Measurements from ENCODE around the gene HID1. TPM values are rescaled to one million over a fixed set of nuclear protein-coding genes. Genes with fewer than 3 reads are reported as not detected.

HID1 gene
- total RNA-seq, 3 donors from 2014 or later (not counting 1 experiment from before 2014, with no cell fraction given): 0.66 to 9.5 (median 2.8) TPM

- Histone ChIP-seq H3K36me3 (ENCODE audit: control insufficient read depth, insufficient read depth, low read length) (no peaks in the 10 kb centered on the region), H3K4me3 (ENCODE audit: low read length) (no peak overlapping the region), H3K27me3 (ENCODE audit: control insufficient read depth, insufficient read depth, low read length) (no peaks in the 10 kb centered on the region), H3K9me3 (ENCODE audit: control insufficient read depth, insufficient read depth, low read length) (no peaks in the 10 kb centered on the region), H3K4me1 (ENCODE audit: control insufficient read depth, insufficient read depth, low read length) (peaks cover 5% of the 10 kb centered on the region), H3K27ac (ENCODE audit: low read length) (no peak overlapping the region)
- H3K9me3 Mint-ChIP-seq: no peaks in the 10 kb centered on the region
- DNase-seq (no peak), ATAC-seq (no peak)
- TF ChIP-seq CTCF (IDR thresholded peaks at IDR 0.05): no peak
- WGBS (ENCODE audit: insufficient coverage): 83% methylated on average over 14 of the region's 14 CpGs
- no peaks in the 10 kb centered on the region for H3K36me3 Mint-ChIP-seq
- H3K27me3 Mint-ChIP-seq (ENCODE audit: low read depth in 2 of 2): peaks cover 3 to 6% of the 10 kb centered on the region in 2 donors
- no peak overlapping the region for H3K4me3 Mint-ChIP-seq
- peaks cover 0 to 4% of the 10 kb centered on the region in 2 donors for H3K4me1 Mint-ChIP-seq
- intact Hi-C loops (cut with micrococcal nuclease): no loop called here
- H3K27ac Mint-ChIP-seq: no peak overlapping the region
These were observed 7.5 kb downstream of the HID1 start for GRCh38 chr17:74964988-74965622.

GRCh38 chr17:74964246-74964761, 8.3 kb downstream of the HID1 start:
- intact Hi-C loops (cut with micrococcal nuclease): no loop called here
- no peaks in the 10 kb centered on the region for H3K36me3 Mint-ChIP-seq
- Histone ChIP-seq H3K27me3 (ENCODE audit: control insufficient read depth, insufficient read depth, low read length) (no peaks in the 10 kb centered on the region), H3K4me3 (ENCODE audit: low read length) (no peak overlapping the region), H3K27ac (ENCODE audit: low read length) (no peak overlapping the region), H3K9me3 (ENCODE audit: control insufficient read depth, insufficient read depth, low read length) (no peaks in the 10 kb centered on the region), H3K4me1 (ENCODE audit: control insufficient read depth, insufficient read depth, low read length) (peaks cover 5% of the 10 kb centered on the region), H3K36me3 (ENCODE audit: control insufficient read depth, insufficient read depth, low read length) (no peaks in the 10 kb centered on the region)
- H3K27ac Mint-ChIP-seq: no peak overlapping the region
- H3K9me3 Mint-ChIP-seq: no peaks in the 10 kb centered on the region
- ATAC-seq (no peak), DNase-seq (no peak)
- H3K4me1 Mint-ChIP-seq: peaks cover 0 to 4% of the 10 kb centered on the region in 2 donors
- 93% methylated on average over 12 of the region's 12 CpGs for WGBS (ENCODE audit: insufficient coverage)
- H3K4me3 Mint-ChIP-seq: no peak overlapping the region
- TF ChIP-seq CTCF (IDR thresholded peaks at IDR 0.05): no peak
- peaks cover 6% of the 10 kb centered on the region in 2 donors for H3K27me3 Mint-ChIP-seq (ENCODE audit: low read depth in 2 of 2)

- Mint-ChIP-seq H3K27me3 (ENCODE audit: low read depth in 2 of 2) (peaks cover 6 to 7% of the 10 kb centered on the region in 2 donors), H3K4me1 (peaks cover 0 to 4% of the 10 kb centered on the region in 2 donors), H3K4me3 (no peak overlapping the region), H3K9me3 (no peaks in the 10 kb centered on the region), H3K36me3 (no peaks in the 10 kb centered on the region), H3K27ac (no peak overlapping the region)
- Histone ChIP-seq H3K4me3 (ENCODE audit: low read length) (no peak overlapping the region), H3K27ac (ENCODE audit: low read length) (no peak overlapping the region), H3K27me3 (ENCODE audit: control insufficient read depth, insufficient read depth, low read length) (no peaks in the 10 kb centered on the region), H3K4me1 (ENCODE audit: control insufficient read depth, insufficient read depth, low read length) (peaks cover 5% of the 10 kb centered on the region), H3K9me3 (ENCODE audit: control insufficient read depth, insufficient read depth, low read length) (no peaks in the 10 kb centered on the region), H3K36me3 (ENCODE audit: control insufficient read depth, insufficient read depth, low read length) (no peaks in the 10 kb centered on the region)
- 77% methylated on average over 12 of the region's 12 CpGs for WGBS (ENCODE audit: insufficient coverage)
- intact Hi-C loops (cut with micrococcal nuclease): no loop called here
- TF ChIP-seq CTCF (IDR thresholded peaks at IDR 0.05): no peak
- DNase-seq: no peak
- ATAC-seq: no peak
These were observed 8.9 kb downstream of the HID1 start for GRCh38 chr17:74963656-74964055.
